Neural cell (in vitro differentiated cells): ENCODE measurements around the gene GNG2. TPM values are rescaled to one million over a fixed set of nuclear protein-coding genes. Genes with fewer than 3 reads are reported as not detected.
A peak's percentile ranks its signal among the peaks of the same experiment; 100 is the strongest.

Source experiments
- H2AFZ ChIP-seq: fragments of 200-600, 300-800 bp; sonication (generic), shearing (Covaris generic); 2 replicates; pipeline ENCODE4 v1.6.0; 2014; ENCODE audit warnings: low read depth, mild to moderate bottlenecking, antibody characterized with exemption, low read length, moderate library complexity
- H3F3A ChIP-seq: fragments of 200-600 bp; shearing (Covaris generic); 2 replicates; pipeline ENCODE4 v1.6.1; 2016; ENCODE audit warnings: mild to moderate bottlenecking, moderate library complexity, mixed read lengths, antibody characterized with exemption, low read length; ENCODE audit not compliant: insufficient read depth, poor library complexity, severe bottlenecking
- H3K27ac ChIP-seq: fragments of 200-600, 300-800 bp; sonication (generic), shearing (Covaris generic); 2 replicates; pipeline ENCODE4 v1.5.1; 2014; ENCODE audit warnings: mild to moderate bottlenecking, low read length, moderate library complexity
- H3K27me3 ChIP-seq: fragments of 300-800, 200-600 bp; sonication (generic), shearing (Covaris generic); 2 replicates; pipeline ENCODE4 v1.6.0; 2014; ENCODE audit warnings: mild to moderate bottlenecking, low read depth, low read length, moderate library complexity; ENCODE audit not compliant: insufficient read depth
- H3K36me3 ChIP-seq: fragments of 300-800, 200-600 bp; sonication (generic), shearing (Covaris generic); 2 replicates; pipeline ENCODE4 v1.5.1; 2014; ENCODE audit warnings: mild to moderate bottlenecking, antibody characterized with exemption, low read length, moderate library complexity; ENCODE audit not compliant: insufficient read depth
- H3K4me2 ChIP-seq: fragments of 300-800, 200-600 bp; sonication (generic), shearing (Covaris generic); 2 replicates; pipeline ENCODE4 v1.6.0; 2014; ENCODE audit warnings: mild to moderate bottlenecking, low read length
- H3K4me3 ChIP-seq: fragments of 300-800, 200-600 bp; sonication (generic), shearing (Covaris generic); 2 replicates; pipeline ENCODE4 v1.5.1; 2014; ENCODE audit warnings: mild to moderate bottlenecking, low read length, moderate library complexity
- H3K79me2 ChIP-seq: fragments of 200-600 bp; shearing (Covaris generic); replicated peaks from 2 replicates; pipeline ENCODE4 v1.6.0; 2014; ENCODE audit warnings: mild to moderate bottlenecking, low read length, moderate library complexity; ENCODE audit not compliant: insufficient read depth
- H3K9ac ChIP-seq: fragments of 300-800, 200-600 bp; sonication (generic), shearing (Covaris generic); 2 replicates; pipeline ENCODE4 v1.6.1; 2016; ENCODE audit warnings: mild to moderate bottlenecking, low read length, mixed read lengths
- H3K9me2 ChIP-seq: fragments of 200-600 bp; shearing (Covaris generic); 2 replicates; pipeline ENCODE4 v1.6.1; 2016; ENCODE audit warnings: mild to moderate bottlenecking, low read length, mixed read lengths; ENCODE audit not compliant: insufficient read depth
- H3K9me3 ChIP-seq: fragments of 200-600, 300-800 bp; sonication (generic), shearing (Covaris generic); 2 replicates; pipeline ENCODE4 v1.6.1; 2016; ENCODE audit warnings: mild to moderate bottlenecking, mixed run types, low read length, moderate library complexity, mixed read lengths
- H4K20me1 ChIP-seq: fragments of 200-600 bp; shearing (Covaris generic); 2 replicates; pipeline ENCODE4 v1.6.1; 2016; ENCODE audit warnings: mild to moderate bottlenecking, mixed run types; ENCODE audit not compliant: insufficient read depth
- EP300 ChIP-seq: fragments of 450-650 bp; conservative IDR thresholded peaks from 2 replicates; pipeline ENCODE4 v1.6.1; 2014; ENCODE audit warnings: antibody characterized with exemption, mild to moderate bottlenecking, moderate library complexity; ENCODE audit not compliant: poor library complexity, severe bottlenecking
- EZH2 ChIP-seq: fragments of 200-600, 300-800 bp; shearing (Covaris generic), sonication (generic); IDR thresholded peaks from 2 replicates; pipeline ENCODE4 v1.6.1; 2014; ENCODE audit warnings: antibody characterized with exemption, low read length, borderline replicate concordance, mild to moderate bottlenecking; ENCODE audit not compliant: insufficient read depth, poor library complexity, severe bottlenecking
- MXI1 ChIP-seq: fragments of 450-650 bp; conservative IDR thresholded peaks from 2 replicates; pipeline ENCODE4 v1.6.1; 2014; ENCODE audit warnings: antibody characterized with exemption, mild to moderate bottlenecking; ENCODE audit not compliant: poor library complexity, severe bottlenecking
- POLR2AphosphoS5 ChIP-seq: IDR thresholded peaks from 2 replicates; pipeline ENCODE4 v1.6.1; 2012
- RAD21 ChIP-seq: fragments of 450-650 bp; conservative IDR thresholded peaks from 2 replicates; pipeline ENCODE4 v1.6.1; 2014; ENCODE audit warnings: antibody characterized with exemption, mild to moderate bottlenecking, moderate library complexity
- SMC3 ChIP-seq: fragments of 450-650 bp; conservative IDR thresholded peaks from 2 replicates; pipeline ENCODE4 v1.6.1; 2014; ENCODE audit warnings: antibody characterized with exemption, mild to moderate bottlenecking, moderate library complexity; ENCODE audit not compliant: poor library complexity
- TAF1 ChIP-seq: IDR thresholded peaks from 2 replicates; pipeline ENCODE4 v1.6.1; 2012; ENCODE audit warnings: low read depth
- polyA minus RNA-seq: library from RNA; depleted of rRNA, polyadenylated mRNA; stranded (reverse); fragments of >200 nt; gene quantifications from 2 replicates; pipeline ENCODE4 v1.2.3, GENCODE V29; 2014
- polyA plus RNA-seq: library from polyadenylated mRNA; depleted of rRNA; stranded (reverse); fragments of >200 nt; gene quantifications from 2 replicates; pipeline ENCODE4 v1.2.3, GENCODE V29; 2014
- TF ChIP-seq, protein P1 (sequence below): IDR thresholded peaks from 2 replicates; pipeline ENCODE4 v1.6.1; 2012; ENCODE audit warnings: borderline replicate concordance
- TF ChIP-seq, protein P2 (sequence below): fragments of 450-650 bp; IDR thresholded peaks from 2 replicates; pipeline ENCODE4 v1.5.1; 2014; ENCODE audit warnings: antibody characterized with exemption, mild to moderate bottlenecking, moderate library complexity; ENCODE audit not compliant: poor library complexity, severe bottlenecking

GNG2 gene
- polyA plus RNA-seq (503 and 515 TPM in 2 replicates), polyA minus RNA-seq (453 and 567 TPM in 2 replicates)

DNA sequence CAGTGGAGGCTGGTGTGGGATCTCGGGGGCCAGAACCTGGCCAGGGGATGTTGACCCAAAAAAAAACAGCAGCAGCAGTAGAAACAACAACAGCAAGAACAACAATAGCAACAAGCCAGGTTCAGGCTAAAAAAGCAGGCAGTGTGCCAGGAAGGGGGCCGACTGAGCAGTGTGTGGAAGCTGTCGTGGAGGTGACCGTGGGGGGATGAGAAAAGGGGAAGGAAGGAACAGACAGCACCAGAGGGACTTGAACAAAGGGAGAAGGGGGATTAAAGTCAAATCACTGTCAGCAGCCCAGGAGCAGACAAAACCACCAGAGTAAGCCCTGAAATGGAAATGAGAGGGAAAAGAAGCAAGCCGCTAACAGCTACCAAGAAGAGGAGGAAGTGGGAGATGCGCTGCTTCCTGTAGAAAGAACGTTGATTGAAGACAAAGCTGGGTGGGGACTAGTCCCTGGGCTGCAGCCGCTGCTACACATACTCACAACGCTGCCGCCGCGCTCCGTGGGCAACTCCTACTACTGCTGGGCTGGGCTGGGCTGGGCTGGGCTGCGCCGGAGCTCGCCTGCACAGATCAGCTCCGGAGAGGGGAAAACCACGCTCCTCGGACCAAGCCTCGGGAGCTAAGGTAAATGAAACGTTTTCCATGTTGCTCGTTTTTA, at the start of gene GNG2:
TSS of gene GNG2 (plus strand) at position 449 of the 661 bp plus-strand sequence. CDS start 90,067 bp downstream, outside the sequence.
- H4K20me1 ChIP-seq: no peaks in the 10 kb centered on the region
- H3K4me3 ChIP-seq: peak within 1 kb of the TSS; percentile 81
- TF ChIP-seq EZH2 (no peak), SMC3 (peak; percentile 61), POLR2AphosphoS5 (peak; percentile 97), TAF1 (peak; percentile 99), RAD21 (peak; percentile 59), MXI1 (peak; percentile 62), EP300 (peak; percentile 24)
- TF ChIP-seq, protein P1, sequence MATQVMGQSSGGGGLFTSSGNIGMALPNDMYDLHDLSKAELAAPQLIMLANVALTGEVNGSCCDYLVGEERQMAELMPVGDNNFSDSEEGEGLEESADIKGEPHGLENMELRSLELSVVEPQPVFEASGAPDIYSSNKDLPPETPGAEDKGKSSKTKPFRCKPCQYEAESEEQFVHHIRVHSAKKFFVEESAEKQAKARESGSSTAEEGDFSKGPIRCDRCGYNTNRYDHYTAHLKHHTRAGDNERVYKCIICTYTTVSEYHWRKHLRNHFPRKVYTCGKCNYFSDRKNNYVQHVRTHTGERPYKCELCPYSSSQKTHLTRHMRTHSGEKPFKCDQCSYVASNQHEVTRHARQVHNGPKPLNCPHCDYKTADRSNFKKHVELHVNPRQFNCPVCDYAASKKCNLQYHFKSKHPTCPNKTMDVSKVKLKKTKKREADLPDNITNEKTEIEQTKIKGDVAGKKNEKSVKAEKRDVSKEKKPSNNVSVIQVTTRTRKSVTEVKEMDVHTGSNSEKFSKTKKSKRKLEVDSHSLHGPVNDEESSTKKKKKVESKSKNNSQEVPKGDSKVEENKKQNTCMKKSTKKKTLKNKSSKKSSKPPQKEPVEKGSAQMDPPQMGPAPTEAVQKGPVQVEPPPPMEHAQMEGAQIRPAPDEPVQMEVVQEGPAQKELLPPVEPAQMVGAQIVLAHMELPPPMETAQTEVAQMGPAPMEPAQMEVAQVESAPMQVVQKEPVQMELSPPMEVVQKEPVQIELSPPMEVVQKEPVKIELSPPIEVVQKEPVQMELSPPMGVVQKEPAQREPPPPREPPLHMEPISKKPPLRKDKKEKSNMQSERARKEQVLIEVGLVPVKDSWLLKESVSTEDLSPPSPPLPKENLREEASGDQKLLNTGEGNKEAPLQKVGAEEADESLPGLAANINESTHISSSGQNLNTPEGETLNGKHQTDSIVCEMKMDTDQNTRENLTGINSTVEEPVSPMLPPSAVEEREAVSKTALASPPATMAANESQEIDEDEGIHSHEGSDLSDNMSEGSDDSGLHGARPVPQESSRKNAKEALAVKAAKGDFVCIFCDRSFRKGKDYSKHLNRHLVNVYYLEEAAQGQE: peak; percentile 97
- TF ChIP-seq, protein P2, sequence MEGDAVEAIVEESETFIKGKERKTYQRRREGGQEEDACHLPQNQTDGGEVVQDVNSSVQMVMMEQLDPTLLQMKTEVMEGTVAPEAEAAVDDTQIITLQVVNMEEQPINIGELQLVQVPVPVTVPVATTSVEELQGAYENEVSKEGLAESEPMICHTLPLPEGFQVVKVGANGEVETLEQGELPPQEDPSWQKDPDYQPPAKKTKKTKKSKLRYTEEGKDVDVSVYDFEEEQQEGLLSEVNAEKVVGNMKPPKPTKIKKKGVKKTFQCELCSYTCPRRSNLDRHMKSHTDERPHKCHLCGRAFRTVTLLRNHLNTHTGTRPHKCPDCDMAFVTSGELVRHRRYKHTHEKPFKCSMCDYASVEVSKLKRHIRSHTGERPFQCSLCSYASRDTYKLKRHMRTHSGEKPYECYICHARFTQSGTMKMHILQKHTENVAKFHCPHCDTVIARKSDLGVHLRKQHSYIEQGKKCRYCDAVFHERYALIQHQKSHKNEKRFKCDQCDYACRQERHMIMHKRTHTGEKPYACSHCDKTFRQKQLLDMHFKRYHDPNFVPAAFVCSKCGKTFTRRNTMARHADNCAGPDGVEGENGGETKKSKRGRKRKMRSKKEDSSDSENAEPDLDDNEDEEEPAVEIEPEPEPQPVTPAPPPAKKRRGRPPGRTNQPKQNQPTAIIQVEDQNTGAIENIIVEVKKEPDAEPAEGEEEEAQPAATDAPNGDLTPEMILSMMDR: no peak
- peak within 1 kb of the TSS; percentile 93 for H3K27ac ChIP-seq
- H3K79me2 ChIP-seq: peaks cover 45% of the 10 kb centered on the region
- peak within 1 kb of the TSS; percentile 52 for H2AFZ ChIP-seq
- peak within 1 kb of the TSS; percentile 91 for H3K9ac ChIP-seq
- no peaks in the 10 kb centered on the region for H3F3A ChIP-seq
- no peaks in the 10 kb centered on the region for H3K9me3 ChIP-seq
- no peaks in the 10 kb centered on the region for H3K36me3 ChIP-seq
- H3K9me2 ChIP-seq: no peaks in the 10 kb centered on the region
- H3K27me3 ChIP-seq: no peaks in the 10 kb centered on the region
- H3K4me2 ChIP-seq: peak within 1 kb of the TSS; percentile 89

DNA sequence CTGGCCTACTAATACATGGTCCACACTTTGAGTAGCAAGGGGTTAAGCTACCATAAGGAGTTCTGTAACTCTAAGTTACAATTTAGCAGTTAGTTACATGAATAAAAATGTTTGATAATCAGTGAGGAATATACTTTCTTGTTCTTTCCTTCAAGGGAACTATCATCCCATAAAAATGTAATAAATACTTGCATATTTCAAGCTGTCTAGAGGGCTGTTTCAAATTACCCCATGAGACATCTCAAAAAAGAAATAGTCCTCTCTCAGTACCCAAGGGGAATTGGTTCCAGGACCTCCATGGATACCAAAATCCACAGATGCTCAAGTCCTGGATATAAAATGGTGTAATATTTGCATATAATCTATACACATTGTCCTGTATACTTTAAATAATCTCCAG, 48.7 kb upstream of the GNG2 start:
- TF ChIP-seq MXI1 (no peak), TAF1 (no peak), SMC3 (no peak), POLR2AphosphoS5 (no peak), EP300 (no peak), RAD21 (no peak), EZH2 (no peak)
- TF ChIP-seq, protein P2: no peak
- TF ChIP-seq, protein P1: no peak
- no peaks in the 10 kb centered on the region for H4K20me1 ChIP-seq
- no peaks in the 10 kb centered on the region for H3K9me2 ChIP-seq
- H3K4me2 ChIP-seq: no peak overlapping the region
- H3K36me3 ChIP-seq: no peaks in the 10 kb centered on the region
- H3K79me2 ChIP-seq: no peaks in the 10 kb centered on the region
- no peak overlapping the region for H2AFZ ChIP-seq
- no peak overlapping the region for H3K27ac ChIP-seq
- no peak overlapping the region for H3K4me3 ChIP-seq
- H3K9me3 ChIP-seq: no peaks in the 10 kb centered on the region
- no peaks in the 10 kb centered on the region for H3K27me3 ChIP-seq
- H3F3A ChIP-seq: no peaks in the 10 kb centered on the region
- H3K9ac ChIP-seq: no peak overlapping the region
